ENCODE measurements around the gene CNTNAP5.

The CNTNAP5 gene

DNA sequence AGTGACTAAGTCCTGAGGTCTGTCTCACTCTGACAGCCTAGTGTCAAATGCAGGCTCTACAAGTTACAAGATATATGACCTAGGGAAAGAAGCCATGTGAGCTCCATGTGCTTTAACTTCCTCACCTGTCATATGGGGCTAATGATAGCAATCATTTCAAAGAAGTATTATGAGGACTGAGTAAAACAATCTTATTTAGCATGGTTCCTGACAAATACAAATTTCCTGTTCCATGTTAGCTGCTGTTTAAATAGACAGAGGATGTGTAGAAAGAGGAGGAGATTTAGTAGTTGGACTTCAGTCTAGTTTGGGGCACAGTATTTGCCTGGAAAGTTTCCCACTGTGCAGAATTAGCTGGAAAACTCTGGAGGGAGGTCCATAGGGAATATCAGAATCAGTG, 545.8 kb downstream of the CNTNAP5 start:
- no peak for DNase-seq

DNA sequence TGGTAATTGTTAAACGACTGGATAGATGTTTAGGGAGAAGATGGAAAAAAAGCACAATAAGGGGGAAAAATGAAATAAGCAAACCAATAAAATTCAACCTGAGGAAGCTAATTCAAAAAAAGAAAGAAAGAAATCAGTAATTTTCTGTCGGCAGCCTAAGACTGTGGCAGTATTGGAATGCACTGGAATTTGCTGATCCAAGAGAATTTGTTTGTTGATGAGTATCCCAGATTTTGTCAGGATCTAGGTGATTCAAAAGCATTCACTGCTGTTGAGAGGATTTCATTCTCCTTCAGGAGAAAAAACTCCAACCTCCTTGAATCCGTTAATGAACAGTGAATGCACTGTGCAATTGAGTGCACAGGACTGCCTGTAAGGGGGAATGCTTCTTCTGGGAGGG, 546.7 kb downstream of the CNTNAP5 start:
- no peak for DNase-seq

DNA sequence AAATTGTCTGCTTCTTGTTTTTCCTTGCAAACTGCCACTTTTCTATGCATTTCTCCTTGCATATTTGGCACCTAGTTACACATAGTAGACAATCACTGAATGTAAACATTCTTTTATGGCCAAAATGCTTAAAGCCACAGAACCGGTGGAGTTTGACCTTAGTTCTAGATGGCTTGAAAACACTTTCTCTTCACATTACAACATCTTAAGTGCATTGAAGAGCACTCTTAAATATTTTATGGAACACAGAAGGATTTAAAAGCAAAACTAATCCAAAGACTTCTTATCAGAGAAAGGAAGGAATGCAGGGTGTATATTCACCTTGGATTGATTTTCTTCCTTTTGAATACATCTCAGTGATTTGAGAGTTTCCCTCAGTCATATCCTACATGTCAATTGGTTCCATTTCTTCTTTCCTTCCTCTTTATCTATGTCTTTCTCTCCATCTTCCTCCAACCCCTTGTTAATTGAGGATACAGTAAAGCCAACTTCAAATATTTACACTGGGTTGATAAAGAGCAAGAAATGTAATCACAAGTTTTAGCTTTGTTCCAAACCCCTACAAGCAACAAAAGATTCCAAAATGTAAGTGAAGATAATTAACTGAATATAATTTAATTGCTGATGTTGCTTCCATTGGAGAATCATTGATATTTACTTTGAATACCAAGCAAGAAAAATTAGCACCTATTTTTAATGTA, 548.0 kb downstream of the CNTNAP5 start:
- DNase-seq: no peak

DNA sequence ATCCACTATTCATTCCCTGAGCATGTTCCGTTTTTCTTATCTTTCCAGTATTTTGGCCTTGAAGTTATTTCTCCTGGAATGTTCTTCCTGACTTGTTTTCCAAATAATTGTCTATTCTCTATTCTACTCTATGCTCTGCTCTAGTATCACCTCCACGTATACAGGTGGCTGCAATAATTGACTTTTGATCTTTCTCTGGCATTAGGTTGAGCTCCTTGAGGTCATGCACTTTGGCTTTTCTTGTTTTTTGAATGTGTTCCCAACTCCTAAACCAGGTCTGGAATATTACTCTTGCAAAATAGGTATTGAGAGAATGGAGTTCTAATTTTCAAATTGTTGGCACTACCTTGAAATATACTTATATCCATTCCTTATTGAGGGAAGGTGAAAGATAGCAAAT, 550.4 kb downstream of the CNTNAP5 start:
- DNase-seq: no peak

DNA sequence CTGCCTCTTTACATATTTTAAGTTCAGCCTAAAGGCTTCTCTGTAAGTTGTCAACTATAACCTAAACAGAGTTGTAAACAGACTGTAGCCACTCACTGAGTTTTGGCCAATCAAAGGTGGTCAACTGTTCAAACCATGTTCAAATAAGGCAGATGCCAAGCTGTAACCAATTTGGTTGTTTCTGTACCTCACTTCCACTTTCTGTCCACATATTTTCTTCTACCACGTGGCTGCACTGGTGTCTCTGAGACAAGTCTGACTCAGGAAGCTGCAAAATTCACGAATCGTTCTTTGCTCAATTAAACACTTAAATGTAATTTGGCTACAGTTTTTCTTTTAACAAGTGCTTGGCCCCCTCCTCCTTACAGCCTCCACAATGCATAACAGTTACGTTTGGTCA, 555.2 kb downstream of the CNTNAP5 start:
- DNase-seq: no peak

DNA sequence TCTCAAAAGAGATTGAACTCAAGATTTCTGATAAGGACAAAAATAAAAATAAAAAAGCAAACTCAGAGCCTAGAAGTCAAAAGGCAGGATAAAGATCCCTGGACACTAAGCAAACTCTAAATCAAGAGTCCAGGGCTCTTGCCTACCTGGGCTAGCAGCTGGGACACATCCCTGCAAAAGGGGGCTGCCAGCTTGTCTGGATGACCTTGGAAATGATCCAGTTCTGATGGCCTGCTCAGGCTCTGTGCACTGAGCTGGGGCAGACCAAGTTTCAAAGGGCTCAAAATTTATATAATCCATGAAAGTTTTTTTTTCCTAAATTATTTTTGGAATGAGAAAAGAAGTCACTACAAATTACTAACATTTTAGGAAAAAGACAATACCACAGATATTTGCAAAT, 557.3 kb downstream of the CNTNAP5 start:
- DNase-seq: no peak

DNA sequence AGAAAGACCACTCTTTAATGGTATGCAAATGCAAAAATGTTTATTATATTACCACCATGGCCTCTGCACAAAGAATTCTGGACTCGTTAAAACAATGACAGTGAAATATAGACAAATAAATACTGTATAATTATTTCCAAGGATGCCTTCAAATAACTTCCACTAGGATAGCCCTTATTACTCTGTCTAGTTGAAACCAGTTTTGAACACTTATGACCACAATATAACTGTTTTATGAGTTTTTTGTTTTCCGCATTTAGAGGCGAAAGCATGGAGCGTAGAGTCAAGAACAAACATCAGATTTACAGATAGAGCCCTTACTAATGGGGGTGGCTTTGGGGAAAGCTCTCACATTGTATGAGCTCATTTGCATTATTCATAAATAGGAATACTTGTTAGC, 559.5 kb downstream of the CNTNAP5 start:
- no peak for DNase-seq

DNA sequence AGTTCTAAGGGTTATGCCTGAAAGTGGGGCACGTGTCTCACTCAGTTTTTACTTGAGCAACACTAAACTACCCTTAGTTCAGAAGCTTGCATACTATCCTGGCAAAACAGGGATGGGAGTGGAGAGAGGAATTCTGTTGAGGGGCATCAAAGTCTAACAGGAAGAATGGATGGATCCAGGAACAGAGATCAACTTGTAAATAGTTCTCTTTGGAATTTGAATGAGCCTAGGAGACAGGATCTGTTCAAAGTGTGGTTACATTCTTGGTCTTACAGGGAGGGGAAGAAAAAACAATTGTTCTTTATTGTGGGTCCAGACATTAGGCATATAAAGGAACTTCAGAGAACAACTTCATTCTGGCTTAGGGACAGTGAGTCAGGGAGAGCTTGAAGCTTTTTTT, 560.2 kb downstream of the CNTNAP5 start:
- no peak for DNase-seq

DNA sequence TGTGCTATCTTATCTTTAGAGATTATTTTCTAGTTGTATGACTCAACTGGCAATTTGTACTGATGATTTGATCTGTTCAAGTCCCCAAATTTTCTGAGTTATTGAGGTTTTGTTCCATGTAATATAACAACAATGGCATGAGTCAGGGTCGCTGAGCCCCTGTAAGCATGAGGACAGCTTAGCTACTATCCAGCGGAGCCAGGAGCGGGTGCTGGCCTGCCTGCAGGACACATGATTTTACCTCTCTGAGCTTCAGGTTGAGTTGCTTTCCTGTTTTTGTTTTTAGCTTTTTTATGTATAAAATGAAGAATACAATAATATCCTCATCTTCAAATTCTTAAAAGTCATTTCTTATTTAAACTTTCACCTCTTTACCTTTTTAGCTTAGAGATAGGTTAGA, 561.1 kb downstream of the CNTNAP5 start:
- DNase-seq: no peak

DNA sequence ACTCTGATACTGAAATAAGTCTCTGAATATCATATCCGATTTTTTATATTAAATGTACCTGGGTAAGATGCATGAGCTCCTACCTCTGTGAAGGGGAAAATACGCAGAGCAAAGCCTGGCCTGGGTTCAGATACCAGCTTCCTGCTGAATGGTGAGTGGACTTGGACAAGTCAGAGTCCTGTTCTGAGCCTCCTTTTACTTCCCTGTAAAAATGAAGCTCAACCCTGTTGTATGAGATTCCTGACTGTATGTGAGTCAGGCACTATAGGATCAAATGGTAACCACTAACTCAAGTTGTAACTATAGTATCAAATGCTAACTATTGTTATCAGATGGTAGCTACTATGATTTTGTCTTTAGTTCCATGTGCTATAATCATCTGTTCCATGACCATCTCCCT, 561.7 kb downstream of the CNTNAP5 start:
- no peak for DNase-seq

DNA sequence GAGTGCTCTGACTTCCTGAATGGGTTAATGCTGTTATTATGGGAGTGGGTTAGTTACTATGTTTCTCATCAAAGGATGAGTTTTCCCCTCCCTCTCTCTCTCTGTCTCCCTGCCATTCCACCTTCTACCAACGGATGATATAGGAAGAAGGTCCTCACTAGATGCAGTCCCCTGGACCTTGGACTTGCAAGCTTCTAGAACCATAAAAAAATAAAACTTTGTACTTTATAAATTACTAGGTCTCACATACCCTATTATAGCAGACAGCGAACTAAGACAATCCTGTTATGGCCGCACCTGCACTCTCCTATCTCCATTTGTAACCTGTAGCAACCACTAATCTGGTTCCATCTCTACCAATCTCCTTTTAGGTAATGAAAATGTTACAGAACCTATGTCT, 564.9 kb downstream of the CNTNAP5 start:
- no peak for DNase-seq

DNA sequence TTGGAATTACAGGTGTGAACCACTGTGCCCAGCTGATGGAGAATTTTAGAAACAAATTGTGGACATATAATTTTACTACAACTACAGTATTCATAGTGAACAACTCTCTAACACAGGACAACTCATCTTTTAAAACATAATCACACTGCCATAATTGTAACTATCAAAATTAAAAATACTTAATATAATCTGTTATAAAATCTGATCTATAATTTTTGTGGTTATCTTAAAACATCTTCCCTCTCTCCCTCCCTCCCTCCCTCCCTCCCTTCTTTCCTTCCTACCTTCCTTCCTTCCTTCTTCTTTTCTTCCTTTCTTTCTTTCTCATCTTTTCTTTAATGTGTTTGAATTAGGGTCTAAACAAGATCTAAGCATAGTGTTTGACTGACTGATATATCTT, 577.7 kb downstream of the CNTNAP5 start:
- DNase-seq: no peak

DNA sequence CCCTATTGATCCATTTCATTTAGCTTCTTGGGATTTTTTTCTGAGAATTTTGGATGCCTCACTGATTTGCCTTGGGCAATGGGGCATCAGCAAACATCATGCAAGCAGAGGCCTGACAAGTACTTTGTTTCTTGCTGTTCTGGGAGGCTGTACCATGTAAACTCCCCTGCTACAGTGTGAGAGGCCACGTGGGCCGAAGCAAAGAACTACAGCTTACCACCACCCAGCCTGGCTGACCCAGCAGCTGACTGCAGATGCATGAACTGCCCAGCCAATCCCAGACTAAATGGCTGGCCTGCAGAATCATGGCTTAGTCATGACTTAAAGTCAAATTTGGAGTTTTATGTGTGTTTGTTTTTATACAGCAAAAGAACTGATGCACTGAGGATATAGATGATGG, 579.9 kb downstream of the CNTNAP5 start:
- DNase-seq: no peak

DNA sequence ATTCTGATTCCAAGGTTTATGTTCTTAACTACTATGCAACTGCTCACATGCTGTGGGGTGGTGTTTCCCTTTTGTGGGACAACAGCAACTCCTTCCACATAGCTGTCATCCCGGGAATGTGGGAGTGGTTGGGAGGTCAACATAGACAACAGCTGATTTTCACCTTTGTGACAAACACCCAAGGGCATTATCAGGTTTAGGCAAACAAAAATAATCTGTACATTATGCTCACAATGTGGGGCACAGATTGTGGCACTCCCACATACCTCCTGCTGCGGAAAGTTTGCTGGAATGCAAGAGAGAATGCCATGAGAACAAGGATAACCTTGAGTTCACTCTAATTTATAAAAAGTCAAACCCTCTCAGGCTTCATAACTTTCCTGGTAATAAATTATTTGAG, 582.6 kb downstream of the CNTNAP5 start:
- no peak for DNase-seq

DNA sequence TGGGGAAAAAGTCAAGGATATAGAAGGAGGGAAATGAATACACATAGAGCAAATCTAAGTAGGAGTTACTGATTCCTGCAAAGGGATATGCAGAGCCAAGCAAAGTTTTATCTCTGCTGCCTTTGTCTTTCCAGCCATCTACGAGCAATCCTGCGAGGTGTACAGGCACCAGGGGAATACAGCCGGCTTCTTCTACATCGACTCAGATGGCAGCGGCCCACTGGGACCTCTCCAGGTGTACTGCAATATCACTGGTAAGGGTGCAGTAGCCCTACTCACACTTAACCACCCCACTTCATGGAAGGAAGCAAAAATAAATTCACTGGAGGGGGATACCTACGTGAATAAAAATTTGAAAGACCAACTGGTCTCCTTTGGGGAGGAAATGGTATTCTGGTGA, 584.6 kb downstream of the CNTNAP5 start:
- DNase-seq: no peak

DNA sequence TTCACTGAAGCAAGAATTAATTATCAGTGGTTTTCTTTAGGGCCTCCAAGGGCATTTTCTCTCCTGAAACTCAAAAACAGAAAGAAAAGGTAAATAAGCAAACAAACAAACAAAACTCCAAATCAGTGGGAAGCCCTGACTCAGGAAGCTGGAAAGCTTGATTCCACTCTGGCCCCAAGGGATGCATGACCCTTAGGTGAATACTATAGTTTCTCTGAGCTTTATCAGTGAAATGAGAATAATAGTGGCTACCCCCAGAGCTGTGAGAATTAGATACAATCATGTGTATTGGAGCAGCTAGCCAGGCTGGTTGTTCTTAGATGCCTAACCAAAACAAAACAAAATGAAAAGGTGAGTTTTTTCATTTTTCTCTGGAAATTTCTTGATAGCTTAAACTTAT, 585.1 kb downstream of the CNTNAP5 start:
- DNase-seq: no peak

DNA sequence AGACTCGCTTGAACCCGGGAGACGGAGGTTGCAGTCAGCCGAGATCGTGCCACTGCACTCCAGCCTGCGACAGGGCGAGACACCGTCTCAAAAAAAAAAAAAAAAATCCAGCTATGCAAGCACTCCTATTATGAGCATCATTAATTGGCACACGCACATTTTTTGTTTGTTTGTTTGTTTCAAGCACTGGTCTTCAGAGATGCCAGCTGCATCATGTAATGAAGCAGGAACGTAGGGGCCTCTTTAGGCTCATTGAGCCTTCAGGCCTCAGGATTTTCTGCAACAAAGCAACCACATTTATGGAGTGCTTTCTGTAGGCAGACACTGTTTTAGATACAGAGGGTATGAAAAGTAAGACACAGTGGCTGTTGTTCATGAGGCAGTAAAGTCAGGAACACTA, 585.8 kb downstream of the CNTNAP5 start:
- DNase-seq: no peak

DNA sequence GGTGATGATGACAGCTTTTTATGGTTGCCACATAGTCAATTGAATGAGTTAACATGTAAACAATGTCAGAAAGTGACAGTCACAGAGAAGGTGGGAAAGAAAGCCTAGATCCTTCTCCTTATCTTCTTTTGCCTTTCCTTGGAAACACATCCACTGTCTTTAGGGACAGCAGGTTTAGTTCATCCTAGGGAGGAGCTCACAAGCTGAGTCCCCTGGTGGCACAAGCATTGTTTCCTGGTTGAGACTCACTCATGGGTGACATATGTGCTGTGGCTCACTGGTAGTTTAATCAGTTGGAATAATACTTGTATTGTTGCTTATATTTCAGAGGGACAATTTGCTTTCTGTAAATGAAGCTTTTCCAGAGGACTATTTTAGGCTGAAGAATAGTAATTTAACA, 598.5 kb downstream of the CNTNAP5 start:
- no peak for DNase-seq

DNA sequence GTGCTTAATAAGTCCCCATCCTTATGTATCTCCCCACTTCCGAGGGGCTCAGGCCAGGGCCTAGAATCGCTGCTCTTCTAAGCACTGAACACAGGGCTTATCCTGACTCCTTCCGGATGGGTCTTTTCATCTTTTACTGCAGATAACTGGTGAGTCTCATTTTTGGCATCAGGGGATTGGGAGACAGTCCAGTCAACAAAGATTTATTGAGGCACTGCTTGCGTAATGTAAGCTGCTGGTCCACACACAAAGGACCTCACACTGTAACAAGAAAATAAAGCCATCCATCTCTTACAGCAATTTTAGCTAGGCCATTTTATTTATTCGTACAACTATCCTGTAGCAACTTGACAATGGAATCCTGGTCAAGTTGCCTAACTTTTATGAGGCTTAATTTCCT, 600.5 kb downstream of the CNTNAP5 start:
- no peak for DNase-seq

DNA sequence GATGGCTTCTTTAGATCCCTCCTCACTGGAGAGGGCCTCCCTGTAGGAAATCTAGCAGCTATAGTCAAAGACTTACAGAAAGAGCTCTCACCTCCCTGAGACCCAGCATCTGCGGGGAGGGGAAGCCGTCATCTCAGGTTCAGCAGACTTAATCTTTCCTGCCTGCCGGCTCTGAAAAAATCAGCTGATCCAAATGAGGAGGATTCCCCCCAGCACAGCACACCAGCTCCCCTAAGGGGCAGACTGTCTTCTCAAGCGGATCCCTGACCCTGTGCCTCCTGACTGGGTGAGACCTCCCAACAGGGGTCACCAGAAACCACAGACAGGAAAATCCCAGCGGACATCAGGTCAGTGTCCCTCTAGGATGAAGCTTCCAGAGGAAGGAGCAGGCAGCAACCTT, 601.9 kb downstream of the CNTNAP5 start:
- no peak for DNase-seq

DNA sequence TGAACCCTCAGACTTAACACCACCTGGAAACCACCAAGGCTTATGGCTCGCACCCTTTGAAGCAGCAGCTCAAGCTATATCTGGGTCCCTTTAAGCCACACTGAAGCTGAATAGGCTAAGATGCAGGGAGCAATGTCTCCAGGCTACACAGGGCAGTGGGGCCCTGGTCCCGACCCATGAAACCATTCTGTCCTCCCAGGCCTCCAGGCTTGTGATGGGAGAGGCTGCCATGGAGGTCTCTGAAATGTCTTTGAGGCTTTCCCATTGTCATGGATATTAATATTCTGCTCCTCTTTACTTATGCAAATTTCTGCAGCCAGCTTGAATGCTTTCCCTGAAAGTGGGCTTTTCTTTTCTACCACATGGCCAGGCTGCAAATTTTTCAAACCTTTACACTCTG, 608.7 kb downstream of the CNTNAP5 start:
- no peak for DNase-seq

DNA sequence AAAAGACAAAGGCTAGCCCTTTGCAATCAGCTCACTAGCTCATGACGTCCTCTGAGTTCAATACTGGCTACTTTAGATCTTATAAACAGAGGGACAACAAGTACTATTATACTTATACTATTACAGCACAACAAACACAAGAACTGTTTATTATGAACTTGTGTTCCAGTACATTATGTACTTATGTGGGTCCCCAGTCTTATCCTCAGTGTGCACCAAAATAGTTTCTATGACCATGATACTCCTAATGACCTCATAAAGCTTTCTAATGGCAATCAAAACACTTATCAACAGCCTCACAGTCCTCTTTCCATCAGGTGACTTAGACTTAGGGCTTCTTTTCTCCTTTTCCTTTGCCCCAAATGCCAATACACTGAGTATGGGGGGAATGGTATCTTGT, 614.4 kb downstream of the CNTNAP5 start:
- DNase-seq: no peak

DNA sequence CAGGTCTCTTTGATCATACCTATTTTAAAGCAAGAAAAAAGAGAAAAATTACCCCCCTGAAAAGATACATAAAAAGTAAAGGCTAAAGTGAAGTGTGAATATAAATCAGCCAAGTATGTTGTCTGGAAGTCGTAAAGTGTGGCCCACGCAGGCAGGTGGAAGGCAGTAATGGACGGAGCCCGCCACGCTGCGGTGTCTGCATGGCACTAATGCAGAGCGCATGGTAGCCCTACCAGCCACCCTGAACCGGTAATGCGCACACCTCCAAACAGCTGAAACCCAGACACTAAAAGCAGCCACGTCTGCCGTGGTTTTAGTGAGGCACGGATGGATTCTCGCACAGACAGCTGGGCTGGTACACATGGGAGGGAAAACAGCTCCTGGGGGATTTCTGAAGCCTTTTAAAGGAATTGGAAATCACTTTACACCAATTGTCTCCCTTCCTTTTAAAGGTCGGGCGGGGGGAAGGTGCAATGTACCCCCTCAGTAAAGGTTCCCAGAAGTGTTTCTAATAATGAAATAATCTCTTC, 615.2 kb downstream of the CNTNAP5 start:
- no peak for DNase-seq

DNA sequence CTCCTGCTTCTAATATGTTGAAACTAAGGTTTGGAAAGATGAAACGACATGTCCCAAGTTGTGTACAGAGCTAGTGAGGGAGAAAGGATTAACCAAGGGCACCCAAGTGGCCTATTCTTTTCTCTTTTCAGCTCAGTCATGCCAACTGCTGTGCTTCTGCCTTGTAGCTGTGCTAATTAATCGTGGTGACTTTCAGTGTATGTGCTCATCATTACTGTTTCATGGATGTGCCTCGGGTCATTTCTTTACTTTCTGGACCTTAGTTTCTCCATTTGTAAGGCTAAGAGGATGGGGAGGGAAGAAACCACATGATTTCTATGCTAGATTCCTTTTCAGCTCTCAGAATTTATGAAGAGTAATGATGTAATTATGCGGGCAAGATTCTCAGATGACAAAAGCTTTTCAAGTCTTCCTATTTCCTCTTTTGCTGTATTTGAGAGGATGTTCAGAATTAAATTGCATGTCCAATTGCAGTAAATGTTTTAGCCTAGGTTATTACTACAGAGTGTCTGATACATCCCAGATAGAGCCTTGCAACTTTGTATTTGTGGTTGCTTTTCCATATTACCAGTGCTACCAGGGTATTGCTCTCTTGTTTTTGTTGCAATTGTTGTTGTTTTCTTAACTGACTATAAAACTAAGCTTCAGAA, 621.2 kb downstream of the CNTNAP5 start:
- no peak for DNase-seq

DNA sequence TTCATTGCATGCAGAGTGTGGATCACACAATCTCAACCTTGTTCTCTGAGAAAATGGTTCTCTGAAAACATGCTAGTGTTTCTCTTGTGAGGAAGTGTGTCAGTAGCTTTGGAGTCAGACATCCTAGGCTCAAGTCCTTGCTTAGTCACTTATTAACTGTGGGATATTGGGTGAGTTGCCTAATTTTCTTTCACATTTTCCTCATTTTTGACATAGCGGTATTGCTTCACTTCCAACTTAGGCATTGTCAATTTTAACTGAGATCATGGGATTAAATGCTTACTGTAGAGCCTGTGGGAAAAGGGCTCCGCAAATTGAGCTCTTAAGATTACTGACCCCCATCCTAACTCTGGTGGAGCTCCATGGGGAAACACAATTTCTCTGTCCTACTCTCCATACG, 622.2 kb downstream of the CNTNAP5 start:
- no peak for DNase-seq

All from NCI-H187 (cell line).